ENCODE results near the gene CD2. TPM values are rescaled to one million over a fixed set of nuclear protein-coding genes. Genes with fewer than 3 reads are reported as not detected.
A peak's percentile ranks its signal among the peaks of the same experiment; 100 is the strongest.

The CD2 gene
- total RNA-seq, 3 donors from 2014 or later, result 4.1 to 7.7 (median 5.4) TPM

- Histone ChIP-seq H3K36me3 (ENCODE audit: low read depth) (no peaks in the 10 kb centered on the region), H3K9me3 (peaks cover 38% of the 10 kb centered on the region), H3K4me1 (ENCODE audit: low read depth) (no peaks in the 10 kb centered on the region), H3K4me3 (no peak overlapping the region)
- no peak for TF ChIP-seq CTCF (IDR thresholded peaks at IDR 0.05)
- intact Hi-C loops (cut with DNase I, micrococcal nuclease), result no loop called here
- ATAC-seq, result no peak
- DNase-seq, result no peak
Observed at GRCh38 chr1:116748272-116748671, 6.0 kb upstream of the CD2 start.

GRCh38 chr1:116751146-116751545, 3.1 kb upstream of the CD2 start:
- no peak for TF ChIP-seq CTCF (IDR thresholded peaks at IDR 0.05)
- DNase-seq (no peak), ATAC-seq (no peak)
- Histone ChIP-seq H3K9me3 (peaks cover 28% of the 10 kb centered on the region), H3K4me1 (ENCODE audit: low read depth) (no peaks in the 10 kb centered on the region), H3K36me3 (ENCODE audit: low read depth) (no peaks in the 10 kb centered on the region), H3K4me3 (no peak overlapping the region)
- intact Hi-C loops (cut with DNase I, micrococcal nuclease), result no loop called here

- intact Hi-C loops (cut with DNase I, micrococcal nuclease), result no loop called here
- no peak for TF ChIP-seq CTCF (IDR thresholded peaks at IDR 0.05)
- H3K4me1 ChIP-seq (ENCODE audit: low read depth), result no peaks in the 10 kb centered on the region
- DNase-seq (no peak), ATAC-seq (no peak)
- H3K4me3 ChIP-seq, result no peak overlapping the region
- no peaks in the 10 kb centered on the region for H3K36me3 ChIP-seq (ENCODE audit: low read depth)
- H3K9me3 ChIP-seq, result peaks cover 28% of the 10 kb centered on the region
Observed at GRCh38 chr1:116751621-116752020, 2.6 kb upstream of the CD2 start.

GRCh38 chr1:116753312-116753711, 918 bp upstream of the CD2 start:
- DNase-seq (no peak), ATAC-seq (no peak)
- Histone ChIP-seq H3K4me3 (no peak overlapping the region), H3K9me3 (peaks cover 14% of the 10 kb centered on the region), H3K36me3 (ENCODE audit: low read depth) (no peaks in the 10 kb centered on the region), H3K4me1 (ENCODE audit: low read depth) (no peaks in the 10 kb centered on the region)
- TF ChIP-seq CTCF (IDR thresholded peaks at IDR 0.05), result no peak
- intact Hi-C loops (cut with DNase I, micrococcal nuclease), result no loop called here

- intact Hi-C loops (cut with DNase I, micrococcal nuclease), result no loop called here
- no peak for ATAC-seq
- peak overlapping the region; percentile 3 for H3K4me3 ChIP-seq
Observed at GRCh38 chr1:116755066-116755465, 836 bp downstream of the CD2 start.

More at GRCh38 chr1:116755066-116755465, 836 bp downstream of the CD2 start:
- Histone ChIP-seq H3K9me3 (no peaks in the 10 kb centered on the region), H3K4me1 (ENCODE audit: low read depth) (no peaks in the 10 kb centered on the region), H3K36me3 (ENCODE audit: low read depth) (no peaks in the 10 kb centered on the region)
- TF ChIP-seq CTCF (IDR thresholded peaks at IDR 0.05), result no peak
- no peak for DNase-seq
